Esophagus muscularis mucosa (tissue), 3 donors: ENCODE results near the gene PLCG2.

Experiments used
- POLR2A ChIP-seq: fragments of 450-650 bp; IDR thresholded peaks from one replicate; pipeline ENCODE4 v1.6.1; 2017; ENCODE audit warnings: antibody characterized with exemption, moderate library complexity, mild to moderate bottlenecking, low read depth
- TF ChIP-seq, protein P1 (sequence below), 3 experiments: fragments of 200-600 bp in 2 of 3; fragments of 450-650 bp in 1 of 3; sonication (generic) in 2 of 3; IDR thresholded peaks; one replicate each; pipeline ENCODE4 v1.5.1; 2017 to 2019; ENCODE audit warnings: antibody characterized with exemption in 3 of 3, mild to moderate bottlenecking in 2 of 3, moderate library complexity in 1 of 3

DNA sequence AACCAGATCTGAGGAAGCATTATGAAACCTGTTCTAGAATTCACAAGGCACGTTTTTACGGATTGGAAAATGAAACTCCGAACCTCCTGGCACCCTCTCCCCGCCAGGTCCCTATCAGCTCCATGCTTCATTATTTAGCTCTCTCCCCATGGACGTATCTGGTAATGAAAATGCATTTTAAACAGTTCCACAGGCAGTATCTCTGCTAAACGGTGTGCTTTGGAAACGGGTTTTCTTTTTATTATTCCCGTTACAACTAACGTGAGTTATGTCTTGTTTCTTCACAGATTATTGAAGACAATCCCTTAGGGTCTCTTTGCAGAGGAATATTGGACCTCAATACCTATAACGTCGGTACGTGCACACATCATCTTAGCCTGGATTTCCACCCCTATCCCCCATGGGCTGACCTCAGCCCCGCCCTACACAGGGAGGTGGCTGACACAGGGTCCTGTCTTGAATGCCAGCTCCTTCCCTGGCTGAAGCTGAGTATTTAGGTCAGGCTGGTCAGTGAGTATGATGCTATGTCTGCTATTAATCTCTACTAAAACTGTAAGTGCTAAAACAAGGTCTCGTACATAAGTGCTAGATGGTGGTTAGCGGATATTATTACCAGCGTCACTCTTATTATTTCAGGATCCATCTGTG, 149.3 kb downstream of the PLCG2 start:
- TF ChIP-seq, protein P1, sequence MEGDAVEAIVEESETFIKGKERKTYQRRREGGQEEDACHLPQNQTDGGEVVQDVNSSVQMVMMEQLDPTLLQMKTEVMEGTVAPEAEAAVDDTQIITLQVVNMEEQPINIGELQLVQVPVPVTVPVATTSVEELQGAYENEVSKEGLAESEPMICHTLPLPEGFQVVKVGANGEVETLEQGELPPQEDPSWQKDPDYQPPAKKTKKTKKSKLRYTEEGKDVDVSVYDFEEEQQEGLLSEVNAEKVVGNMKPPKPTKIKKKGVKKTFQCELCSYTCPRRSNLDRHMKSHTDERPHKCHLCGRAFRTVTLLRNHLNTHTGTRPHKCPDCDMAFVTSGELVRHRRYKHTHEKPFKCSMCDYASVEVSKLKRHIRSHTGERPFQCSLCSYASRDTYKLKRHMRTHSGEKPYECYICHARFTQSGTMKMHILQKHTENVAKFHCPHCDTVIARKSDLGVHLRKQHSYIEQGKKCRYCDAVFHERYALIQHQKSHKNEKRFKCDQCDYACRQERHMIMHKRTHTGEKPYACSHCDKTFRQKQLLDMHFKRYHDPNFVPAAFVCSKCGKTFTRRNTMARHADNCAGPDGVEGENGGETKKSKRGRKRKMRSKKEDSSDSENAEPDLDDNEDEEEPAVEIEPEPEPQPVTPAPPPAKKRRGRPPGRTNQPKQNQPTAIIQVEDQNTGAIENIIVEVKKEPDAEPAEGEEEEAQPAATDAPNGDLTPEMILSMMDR (IDR thresholded peaks at IDR 0.05), result no peak
- TF ChIP-seq POLR2A, result no peak
